ENCODE data around the gene CCDC7.

The CCDC7 gene

GRCh38 chr10:32773105-32773504 is 327.2 kb downstream of the CCDC7 start:
- TF ChIP-seq, protein P1, sequence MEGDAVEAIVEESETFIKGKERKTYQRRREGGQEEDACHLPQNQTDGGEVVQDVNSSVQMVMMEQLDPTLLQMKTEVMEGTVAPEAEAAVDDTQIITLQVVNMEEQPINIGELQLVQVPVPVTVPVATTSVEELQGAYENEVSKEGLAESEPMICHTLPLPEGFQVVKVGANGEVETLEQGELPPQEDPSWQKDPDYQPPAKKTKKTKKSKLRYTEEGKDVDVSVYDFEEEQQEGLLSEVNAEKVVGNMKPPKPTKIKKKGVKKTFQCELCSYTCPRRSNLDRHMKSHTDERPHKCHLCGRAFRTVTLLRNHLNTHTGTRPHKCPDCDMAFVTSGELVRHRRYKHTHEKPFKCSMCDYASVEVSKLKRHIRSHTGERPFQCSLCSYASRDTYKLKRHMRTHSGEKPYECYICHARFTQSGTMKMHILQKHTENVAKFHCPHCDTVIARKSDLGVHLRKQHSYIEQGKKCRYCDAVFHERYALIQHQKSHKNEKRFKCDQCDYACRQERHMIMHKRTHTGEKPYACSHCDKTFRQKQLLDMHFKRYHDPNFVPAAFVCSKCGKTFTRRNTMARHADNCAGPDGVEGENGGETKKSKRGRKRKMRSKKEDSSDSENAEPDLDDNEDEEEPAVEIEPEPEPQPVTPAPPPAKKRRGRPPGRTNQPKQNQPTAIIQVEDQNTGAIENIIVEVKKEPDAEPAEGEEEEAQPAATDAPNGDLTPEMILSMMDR (IDR thresholded peaks at IDR 0.05; ENCODE audit: borderline replicate concordance, control extremely low read depth, extremely low read depth, insufficient read depth, missing control alignments) = no peak
- in situ Hi-C loops (cut with MboI; ENCODE audit: low sequenced_read_pairs, unreplicated experiment) = no loop called here
- DNase-seq (ENCODE audit: low spot score) = no peak

DNA sequence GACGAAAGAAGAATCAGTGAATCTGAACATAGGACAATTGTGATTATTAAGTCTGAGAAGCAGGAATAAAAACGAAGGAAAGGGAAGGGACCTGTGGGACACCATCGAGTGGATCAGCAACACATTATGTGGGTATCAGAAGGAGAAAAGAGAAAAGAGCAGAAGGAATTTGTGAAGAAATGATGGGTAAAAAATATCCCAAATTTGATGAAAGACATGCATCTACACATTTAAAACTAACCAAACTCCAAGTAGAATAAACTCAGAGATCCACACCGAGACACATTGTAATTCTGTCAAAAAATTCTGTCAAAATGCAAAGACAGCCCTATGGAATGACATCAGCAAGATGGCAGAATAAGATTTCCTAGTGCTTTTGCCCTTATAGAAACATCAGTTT is 341.0 kb downstream of the CCDC7 start:
- in situ Hi-C loops (cut with MboI; ENCODE audit: low sequenced_read_pairs, unreplicated experiment) = no loop called here
- TF ChIP-seq, protein P1 (IDR thresholded peaks at IDR 0.05; ENCODE audit: borderline replicate concordance, control extremely low read depth, extremely low read depth, insufficient read depth, missing control alignments) = no peak
- no peak for DNase-seq (ENCODE audit: low spot score)

DNA sequence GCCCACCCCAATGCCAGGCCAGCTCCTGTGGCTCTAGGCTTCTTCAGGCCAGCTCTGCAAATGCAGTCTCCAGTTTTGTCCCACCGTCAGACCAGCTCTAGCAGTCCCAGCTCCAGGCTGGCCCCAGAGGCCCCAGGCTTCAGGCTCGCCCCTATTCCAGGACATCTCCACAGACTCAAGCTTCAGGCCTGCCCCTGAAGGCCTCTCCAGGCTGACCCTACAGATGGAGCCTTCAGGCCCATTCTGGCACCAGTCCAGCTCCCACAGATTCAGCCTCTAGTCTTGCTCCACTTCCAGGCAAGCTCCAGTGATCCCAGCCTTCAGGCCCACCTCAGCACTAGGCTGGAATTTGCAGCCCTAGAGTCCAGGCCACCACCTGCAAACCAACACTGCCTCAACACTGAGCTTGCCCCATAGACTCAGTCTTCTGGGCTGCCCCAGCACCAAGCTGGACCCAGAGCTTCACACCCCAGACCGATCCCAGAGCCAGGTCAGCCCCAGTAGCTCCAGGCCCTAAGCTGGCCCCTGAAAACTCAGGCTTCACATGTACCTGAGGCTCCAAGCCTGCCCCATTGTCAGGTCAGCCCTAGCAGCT is 341.8 kb downstream of the CCDC7 start:
- in situ Hi-C loops (cut with MboI; ENCODE audit: low sequenced_read_pairs, unreplicated experiment) = no loop called here
- no peak for DNase-seq (ENCODE audit: low spot score)
- TF ChIP-seq, protein P1 (IDR thresholded peaks at IDR 0.05; ENCODE audit: borderline replicate concordance, control extremely low read depth, extremely low read depth, insufficient read depth, missing control alignments) = no peak

DNA sequence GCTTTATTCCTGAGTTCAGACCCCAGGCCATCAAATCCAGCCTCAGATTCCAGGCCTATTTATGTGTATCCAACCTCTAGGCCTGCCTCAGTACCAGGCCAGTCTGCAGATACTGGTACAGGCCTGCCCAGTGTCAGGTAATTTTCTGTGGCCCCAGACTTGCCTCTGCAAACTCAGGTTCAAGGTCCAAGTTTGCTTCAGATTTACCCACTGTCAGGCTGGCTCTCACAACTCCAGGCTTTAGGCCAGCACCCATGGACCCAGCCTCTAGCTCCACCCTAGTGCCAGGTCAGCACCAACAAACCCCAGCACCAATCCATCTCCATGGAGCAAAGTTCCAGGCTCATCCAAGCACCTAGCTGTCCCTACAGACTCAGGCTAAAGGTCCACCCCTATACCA is 342.4 kb downstream of the CCDC7 start:
- no peak for DNase-seq (ENCODE audit: low spot score)
- TF ChIP-seq, protein P1 (IDR thresholded peaks at IDR 0.05; ENCODE audit: borderline replicate concordance, control extremely low read depth, extremely low read depth, insufficient read depth, missing control alignments) = no peak
- in situ Hi-C loops (cut with MboI; ENCODE audit: low sequenced_read_pairs, unreplicated experiment) = no loop called here

- in situ Hi-C loops (cut with MboI; ENCODE audit: low sequenced_read_pairs, unreplicated experiment) = loop anchor here (10.0 kb wide), 1 partner anchor 224 kb away; no protein-coding TSS in a partner anchor
- TF ChIP-seq, protein P1 (IDR thresholded peaks at IDR 0.05; ENCODE audit: borderline replicate concordance, control extremely low read depth, extremely low read depth, insufficient read depth, missing control alignments) = no peak
- DNase-seq (ENCODE audit: low spot score) = no peak
These were observed 344.5 kb downstream of the CCDC7 start for GRCh38 chr10:32790483-32790882.

GRCh38 chr10:32793033-32793432 is 347.1 kb downstream of the CCDC7 start:
- in situ Hi-C loops (cut with MboI; ENCODE audit: low sequenced_read_pairs, unreplicated experiment) = loop anchor here (10.0 kb wide), 1 partner anchor 222 kb away; no protein-coding TSS in a partner anchor
- no peak for DNase-seq (ENCODE audit: low spot score)
- TF ChIP-seq, protein P1 (IDR thresholded peaks at IDR 0.05; ENCODE audit: borderline replicate concordance, control extremely low read depth, extremely low read depth, insufficient read depth, missing control alignments) = no peak
